D721Med (cell line): ENCODE data around the gene ANKH.

ENCODE experiments used
- DNase-seq: peaks from one replicate; pipeline ENCODE4 v3.0.0; 2011; ENCODE audit warnings: low spot score; ENCODE audit not compliant: insufficient read length
- FAIRE-seq: peaks from 2 replicates; lab custom pipeline; 2011; peaks lifted over from hg19 to GRCh38; lab: Jason Lieb, UNC
- TF ChIP-seq, protein P1 (sequence below): IDR thresholded peaks from 2 replicates; pipeline ENCODE4 v1.5.1; 2012; ENCODE audit warnings: mild to moderate bottlenecking, control low read depth; ENCODE audit not compliant: insufficient read depth; ENCODE audit errors: missing control alignments

The ANKH gene

DNA sequence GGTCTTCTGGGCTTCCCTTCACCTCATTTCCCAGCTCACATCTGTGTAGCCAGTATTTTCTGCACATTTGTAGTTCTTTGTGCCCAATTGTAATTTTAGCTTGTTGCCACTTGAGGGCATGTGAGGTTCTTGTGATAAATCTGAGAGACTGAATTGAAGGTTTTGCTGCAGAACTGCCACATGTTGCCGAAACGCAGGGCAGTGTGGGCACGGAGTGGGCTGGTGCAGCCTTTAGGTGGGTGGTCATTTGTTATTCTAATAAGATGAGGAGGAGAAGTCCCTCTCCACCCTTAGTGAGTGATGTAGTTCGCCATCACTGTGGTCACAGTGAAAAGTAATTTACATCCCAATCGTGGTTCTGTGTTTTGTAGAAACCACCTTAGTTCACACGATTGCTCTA lies 185.8 kb downstream of the ANKH start:
- no peak for DNase-seq

DNA sequence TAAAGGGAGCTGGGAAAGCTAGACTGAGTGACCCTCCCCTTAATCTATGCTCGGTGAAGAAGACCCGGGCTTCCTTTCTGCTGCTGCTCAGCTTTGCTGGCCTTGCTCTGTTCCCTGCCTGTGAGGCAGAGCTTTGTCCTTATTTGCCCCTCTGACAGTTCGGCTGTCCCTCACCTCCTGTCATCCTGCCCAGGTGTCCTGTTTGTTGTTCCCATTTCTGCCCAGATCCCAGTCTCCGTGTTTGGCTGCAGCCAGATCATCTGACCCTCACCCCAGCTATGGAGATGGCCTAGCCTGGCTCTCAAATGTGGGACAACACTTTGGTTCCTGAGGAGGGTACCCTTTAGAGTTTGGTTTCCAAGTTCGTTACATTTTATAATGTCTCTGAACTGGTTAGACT lies 186.8 kb downstream of the ANKH start:
- DNase-seq (no peak), FAIRE-seq (no peak)
- TF ChIP-seq, protein P1, sequence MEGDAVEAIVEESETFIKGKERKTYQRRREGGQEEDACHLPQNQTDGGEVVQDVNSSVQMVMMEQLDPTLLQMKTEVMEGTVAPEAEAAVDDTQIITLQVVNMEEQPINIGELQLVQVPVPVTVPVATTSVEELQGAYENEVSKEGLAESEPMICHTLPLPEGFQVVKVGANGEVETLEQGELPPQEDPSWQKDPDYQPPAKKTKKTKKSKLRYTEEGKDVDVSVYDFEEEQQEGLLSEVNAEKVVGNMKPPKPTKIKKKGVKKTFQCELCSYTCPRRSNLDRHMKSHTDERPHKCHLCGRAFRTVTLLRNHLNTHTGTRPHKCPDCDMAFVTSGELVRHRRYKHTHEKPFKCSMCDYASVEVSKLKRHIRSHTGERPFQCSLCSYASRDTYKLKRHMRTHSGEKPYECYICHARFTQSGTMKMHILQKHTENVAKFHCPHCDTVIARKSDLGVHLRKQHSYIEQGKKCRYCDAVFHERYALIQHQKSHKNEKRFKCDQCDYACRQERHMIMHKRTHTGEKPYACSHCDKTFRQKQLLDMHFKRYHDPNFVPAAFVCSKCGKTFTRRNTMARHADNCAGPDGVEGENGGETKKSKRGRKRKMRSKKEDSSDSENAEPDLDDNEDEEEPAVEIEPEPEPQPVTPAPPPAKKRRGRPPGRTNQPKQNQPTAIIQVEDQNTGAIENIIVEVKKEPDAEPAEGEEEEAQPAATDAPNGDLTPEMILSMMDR, result no peak

More for the DNA sequence above, 185.8 kb downstream of the ANKH start:
- TF ChIP-seq, protein P1, result peak; percentile 69
- no peak for FAIRE-seq

DNA sequence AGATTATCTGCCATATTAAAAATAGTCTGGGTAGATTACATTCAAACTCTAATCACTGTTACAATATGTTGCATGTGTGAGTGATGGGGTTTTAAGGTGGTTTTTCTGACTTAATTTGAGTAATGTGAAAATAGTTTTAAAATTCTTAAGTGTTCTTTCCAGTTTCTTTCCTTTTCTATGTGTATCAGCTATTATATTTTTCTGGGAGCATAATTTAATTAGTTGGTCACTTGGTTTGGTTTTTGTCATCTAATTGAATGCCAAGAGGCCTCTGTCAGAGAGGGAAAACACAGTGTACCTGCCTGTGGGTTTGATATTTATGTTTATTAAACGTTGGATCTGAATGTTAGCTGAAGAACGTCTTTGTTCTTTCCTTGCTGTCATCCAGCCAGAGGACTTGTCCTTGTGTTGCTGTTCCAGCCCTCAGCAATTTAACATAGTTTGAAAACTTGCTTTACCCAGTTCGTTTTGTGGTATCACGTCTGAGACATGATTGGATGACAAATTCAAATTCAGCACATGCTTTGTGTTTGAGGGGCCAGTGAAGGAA lies 187.6 kb downstream of the ANKH start:
- FAIRE-seq (no peak), DNase-seq (no peak)

DNA sequence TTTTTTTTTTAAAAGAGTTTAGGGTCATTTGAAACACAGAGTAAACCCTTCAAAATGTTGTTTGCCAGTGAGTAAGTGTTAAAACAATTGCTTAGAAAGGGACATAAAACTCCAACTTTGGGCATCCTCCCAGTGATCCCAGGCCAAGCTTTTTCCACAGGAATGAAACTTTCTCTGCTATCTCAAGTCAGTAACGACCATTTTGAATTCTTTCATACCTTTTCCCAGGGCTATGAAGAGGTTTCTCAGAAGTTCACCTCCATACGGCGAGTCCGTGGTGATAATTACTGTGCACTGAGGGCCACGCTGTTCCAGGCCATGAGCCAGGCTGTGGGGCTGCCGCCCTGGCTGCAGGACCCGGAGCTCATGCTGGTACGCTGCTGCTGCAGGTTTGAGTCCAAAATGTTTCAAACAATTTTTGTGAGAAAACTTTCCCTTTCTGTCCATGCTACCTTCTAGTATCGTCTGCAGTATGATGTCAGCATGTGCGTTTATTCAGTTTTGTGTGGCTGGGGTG lies 190.3 kb downstream of the ANKH start:
- DNase-seq, result no peak
- TF ChIP-seq, protein P1, result no peak
- no peak for FAIRE-seq

More for the DNA sequence above, 187.6 kb downstream of the ANKH start:
- TF ChIP-seq, protein P1, result no peak

DNA sequence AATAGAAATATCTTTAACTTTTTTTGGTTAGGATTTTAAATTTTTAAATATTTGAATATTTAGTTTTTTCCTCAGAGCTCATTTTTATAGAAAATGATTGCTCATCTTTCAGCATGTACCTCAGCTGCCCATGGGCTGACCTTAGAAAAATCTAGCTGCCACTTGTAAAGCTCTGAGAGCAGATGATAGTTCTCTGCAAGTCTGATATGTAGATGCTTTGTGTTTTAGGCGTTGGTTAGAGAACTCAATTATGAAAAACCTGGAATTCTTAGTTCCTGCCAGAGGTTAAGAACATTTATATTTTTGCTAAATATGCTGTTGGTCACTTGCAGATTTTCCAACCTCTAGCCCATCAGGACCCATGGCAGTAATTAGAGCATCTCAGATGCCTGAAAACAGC lies 192.0 kb downstream of the ANKH start:
- TF ChIP-seq, protein P1, result no peak

DNA sequence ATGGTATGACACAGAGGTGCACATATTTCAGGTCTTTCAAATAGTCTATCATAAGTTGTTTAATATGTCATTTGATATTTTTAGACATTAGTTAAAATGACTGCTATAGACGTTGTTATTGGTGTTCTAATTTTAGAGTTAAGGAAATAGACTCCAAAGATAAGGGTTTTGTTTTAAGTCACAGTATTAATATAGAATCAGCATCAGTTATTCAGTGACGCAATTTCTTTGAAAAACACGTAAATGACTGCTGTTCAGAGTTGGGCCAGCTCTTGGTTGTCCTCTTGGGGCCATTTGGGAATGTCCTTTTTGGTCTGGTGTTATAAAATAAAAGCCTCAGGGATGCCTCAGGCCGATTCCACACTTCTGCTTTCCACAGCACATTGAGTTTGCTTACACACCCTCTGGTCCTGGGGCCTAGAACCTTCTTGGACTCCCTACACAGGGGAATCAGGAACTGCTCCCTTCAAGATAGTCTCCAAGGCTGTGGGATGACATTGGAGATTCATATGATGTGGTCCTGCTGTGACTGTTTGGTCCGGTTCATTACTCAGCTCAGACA lies 192.7 kb downstream of the ANKH start:
- FAIRE-seq (no peak), DNase-seq (no peak)
- TF ChIP-seq, protein P1, result no peak

More for the DNA sequence above, 192.0 kb downstream of the ANKH start:
- DNase-seq (no peak), FAIRE-seq (no peak)

DNA sequence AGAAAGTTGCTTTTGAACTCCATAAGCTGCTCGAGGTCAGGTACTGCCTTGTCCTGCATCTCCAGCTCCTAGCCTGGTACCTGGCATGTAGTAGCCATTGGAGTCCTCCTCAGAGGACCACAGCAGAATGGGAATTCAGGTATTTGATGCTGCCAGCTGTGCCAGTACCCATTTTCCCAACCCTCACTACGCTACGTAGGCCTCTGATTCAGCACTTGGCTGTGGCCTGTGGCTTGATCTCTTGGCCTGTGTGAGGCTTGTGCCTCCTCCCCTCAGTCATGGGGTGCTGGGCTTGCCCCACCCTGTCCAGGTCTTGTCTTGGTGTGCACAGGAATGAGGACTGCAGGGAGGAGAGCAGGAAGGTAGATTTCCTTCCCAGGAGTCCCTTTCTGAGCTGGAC lies 195.3 kb downstream of the ANKH start:
- TF ChIP-seq, protein P1, result no peak
- FAIRE-seq, result no peak
- no peak for DNase-seq
